ENCODE results near the gene PCDHB6.

DNA sequence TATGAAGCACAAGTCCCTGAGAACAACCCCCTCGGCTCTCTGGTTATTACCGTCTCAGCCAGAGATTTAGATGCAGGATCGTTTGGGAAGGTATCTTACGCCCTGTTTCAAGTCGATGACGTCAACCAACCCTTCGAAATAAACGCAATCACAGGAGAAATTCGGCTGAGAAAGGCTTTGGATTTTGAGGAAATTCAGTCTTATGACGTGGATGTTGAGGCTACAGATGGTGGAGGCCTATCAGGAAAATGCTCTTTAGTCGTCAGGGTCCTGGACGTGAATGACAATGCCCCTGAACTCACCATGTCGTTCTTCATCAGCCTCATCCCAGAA is 1.1 kb downstream of the PCDHB6 start:
- no peak for TF ChIP-seq ZFX (CRISPR knock-in tag; IDR thresholded peaks at IDR 0.05; ENCODE audit: low read depth)
- TF ChIP-seq SMARCC2 (IDR thresholded peaks at IDR 0.05) = no peak
- TF ChIP-seq, protein P1, sequence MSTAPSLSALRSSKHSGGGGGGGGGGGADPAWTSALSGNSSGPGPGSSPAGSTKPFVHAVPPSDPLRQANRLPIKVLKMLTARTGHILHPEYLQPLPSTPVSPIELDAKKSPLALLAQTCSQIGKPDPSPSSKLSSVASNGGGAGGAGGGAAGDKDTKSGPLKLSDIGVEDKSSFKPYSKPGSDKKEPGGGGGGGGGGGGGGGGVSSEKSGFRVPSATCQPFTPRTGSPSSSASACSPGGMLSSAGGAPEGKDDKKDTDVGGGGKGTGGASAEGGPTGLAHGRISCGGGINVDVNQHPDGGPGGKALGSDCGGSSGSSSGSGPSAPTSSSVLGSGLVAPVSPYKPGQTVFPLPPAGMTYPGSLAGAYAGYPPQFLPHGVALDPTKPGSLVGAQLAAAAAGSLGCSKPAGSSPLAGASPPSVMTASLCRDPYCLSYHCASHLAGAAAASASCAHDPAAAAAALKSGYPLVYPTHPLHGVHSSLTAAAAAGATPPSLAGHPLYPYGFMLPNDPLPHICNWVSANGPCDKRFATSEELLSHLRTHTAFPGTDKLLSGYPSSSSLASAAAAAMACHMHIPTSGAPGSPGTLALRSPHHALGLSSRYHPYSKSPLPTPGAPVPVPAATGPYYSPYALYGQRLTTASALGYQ (CRISPR knock-in tag; IDR thresholded peaks at IDR 0.05) = no peak
- TF ChIP-seq THYN1 (CRISPR knock-in tag; IDR thresholded peaks at IDR 0.05; ENCODE audit: borderline replicate concordance, low read depth) = no peak
- TF ChIP-seq, protein P2, sequence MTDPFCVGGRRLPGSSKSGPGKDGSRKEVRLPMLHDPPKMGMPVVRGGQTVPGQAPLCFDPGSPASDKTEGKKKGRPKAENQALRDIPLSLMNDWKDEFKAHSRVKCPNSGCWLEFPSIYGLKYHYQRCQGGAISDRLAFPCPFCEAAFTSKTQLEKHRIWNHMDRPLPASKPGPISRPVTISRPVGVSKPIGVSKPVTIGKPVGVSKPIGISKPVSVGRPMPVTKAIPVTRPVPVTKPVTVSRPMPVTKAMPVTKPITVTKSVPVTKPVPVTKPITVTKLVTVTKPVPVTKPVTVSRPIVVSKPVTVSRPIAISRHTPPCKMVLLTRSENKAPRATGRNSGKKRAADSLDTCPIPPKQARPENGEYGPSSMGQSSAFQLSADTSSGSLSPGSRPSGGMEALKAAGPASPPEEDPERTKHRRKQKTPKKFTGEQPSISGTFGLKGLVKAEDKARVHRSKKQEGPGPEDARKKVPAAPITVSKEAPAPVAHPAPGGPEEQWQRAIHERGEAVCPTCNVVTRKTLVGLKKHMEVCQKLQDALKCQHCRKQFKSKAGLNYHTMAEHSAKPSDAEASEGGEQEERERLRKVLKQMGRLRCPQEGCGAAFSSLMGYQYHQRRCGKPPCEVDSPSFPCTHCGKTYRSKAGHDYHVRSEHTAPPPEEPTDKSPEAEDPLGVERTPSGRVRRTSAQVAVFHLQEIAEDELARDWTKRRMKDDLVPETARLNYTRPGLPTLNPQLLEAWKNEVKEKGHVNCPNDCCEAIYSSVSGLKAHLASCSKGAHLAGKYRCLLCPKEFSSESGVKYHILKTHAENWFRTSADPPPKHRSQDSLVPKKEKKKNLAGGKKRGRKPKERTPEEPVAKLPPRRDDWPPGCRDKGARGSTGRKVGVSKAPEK (CRISPR knock-in tag; IDR thresholded peaks at IDR 0.05; ENCODE audit: borderline replicate concordance) = no peak
- TF ChIP-seq, protein P3, sequence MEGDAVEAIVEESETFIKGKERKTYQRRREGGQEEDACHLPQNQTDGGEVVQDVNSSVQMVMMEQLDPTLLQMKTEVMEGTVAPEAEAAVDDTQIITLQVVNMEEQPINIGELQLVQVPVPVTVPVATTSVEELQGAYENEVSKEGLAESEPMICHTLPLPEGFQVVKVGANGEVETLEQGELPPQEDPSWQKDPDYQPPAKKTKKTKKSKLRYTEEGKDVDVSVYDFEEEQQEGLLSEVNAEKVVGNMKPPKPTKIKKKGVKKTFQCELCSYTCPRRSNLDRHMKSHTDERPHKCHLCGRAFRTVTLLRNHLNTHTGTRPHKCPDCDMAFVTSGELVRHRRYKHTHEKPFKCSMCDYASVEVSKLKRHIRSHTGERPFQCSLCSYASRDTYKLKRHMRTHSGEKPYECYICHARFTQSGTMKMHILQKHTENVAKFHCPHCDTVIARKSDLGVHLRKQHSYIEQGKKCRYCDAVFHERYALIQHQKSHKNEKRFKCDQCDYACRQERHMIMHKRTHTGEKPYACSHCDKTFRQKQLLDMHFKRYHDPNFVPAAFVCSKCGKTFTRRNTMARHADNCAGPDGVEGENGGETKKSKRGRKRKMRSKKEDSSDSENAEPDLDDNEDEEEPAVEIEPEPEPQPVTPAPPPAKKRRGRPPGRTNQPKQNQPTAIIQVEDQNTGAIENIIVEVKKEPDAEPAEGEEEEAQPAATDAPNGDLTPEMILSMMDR (CRISPR knock-in tag; IDR thresholded peaks at IDR 0.05) = no peak
- TF ChIP-seq, protein P4, sequence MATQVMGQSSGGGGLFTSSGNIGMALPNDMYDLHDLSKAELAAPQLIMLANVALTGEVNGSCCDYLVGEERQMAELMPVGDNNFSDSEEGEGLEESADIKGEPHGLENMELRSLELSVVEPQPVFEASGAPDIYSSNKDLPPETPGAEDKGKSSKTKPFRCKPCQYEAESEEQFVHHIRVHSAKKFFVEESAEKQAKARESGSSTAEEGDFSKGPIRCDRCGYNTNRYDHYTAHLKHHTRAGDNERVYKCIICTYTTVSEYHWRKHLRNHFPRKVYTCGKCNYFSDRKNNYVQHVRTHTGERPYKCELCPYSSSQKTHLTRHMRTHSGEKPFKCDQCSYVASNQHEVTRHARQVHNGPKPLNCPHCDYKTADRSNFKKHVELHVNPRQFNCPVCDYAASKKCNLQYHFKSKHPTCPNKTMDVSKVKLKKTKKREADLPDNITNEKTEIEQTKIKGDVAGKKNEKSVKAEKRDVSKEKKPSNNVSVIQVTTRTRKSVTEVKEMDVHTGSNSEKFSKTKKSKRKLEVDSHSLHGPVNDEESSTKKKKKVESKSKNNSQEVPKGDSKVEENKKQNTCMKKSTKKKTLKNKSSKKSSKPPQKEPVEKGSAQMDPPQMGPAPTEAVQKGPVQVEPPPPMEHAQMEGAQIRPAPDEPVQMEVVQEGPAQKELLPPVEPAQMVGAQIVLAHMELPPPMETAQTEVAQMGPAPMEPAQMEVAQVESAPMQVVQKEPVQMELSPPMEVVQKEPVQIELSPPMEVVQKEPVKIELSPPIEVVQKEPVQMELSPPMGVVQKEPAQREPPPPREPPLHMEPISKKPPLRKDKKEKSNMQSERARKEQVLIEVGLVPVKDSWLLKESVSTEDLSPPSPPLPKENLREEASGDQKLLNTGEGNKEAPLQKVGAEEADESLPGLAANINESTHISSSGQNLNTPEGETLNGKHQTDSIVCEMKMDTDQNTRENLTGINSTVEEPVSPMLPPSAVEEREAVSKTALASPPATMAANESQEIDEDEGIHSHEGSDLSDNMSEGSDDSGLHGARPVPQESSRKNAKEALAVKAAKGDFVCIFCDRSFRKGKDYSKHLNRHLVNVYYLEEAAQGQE (IDR thresholded peaks at IDR 0.05; ENCODE audit: borderline replicate concordance in 1 of 2, low read depth in 1 of 2, low read length in 2 of 2) = no peak
- TF ChIP-seq ZNF101 (CRISPR knock-in tag; IDR thresholded peaks at IDR 0.05; ENCODE audit: borderline replicate concordance, low read depth) = no peak
- no peak for TF ChIP-seq E2F1 (CRISPR knock-in tag; IDR thresholded peaks at IDR 0.05)
- TF ChIP-seq GTF2F1 (IDR thresholded peaks at IDR 0.05; ENCODE audit: low read length) = no peak
- no peak for TF ChIP-seq POLR2A (IDR thresholded peaks at IDR 0.05; ENCODE audit: insufficient read depth in 1 of 2, low read depth in 2 of 2, low read length in 2 of 2)
- TF ChIP-seq, protein P5, sequence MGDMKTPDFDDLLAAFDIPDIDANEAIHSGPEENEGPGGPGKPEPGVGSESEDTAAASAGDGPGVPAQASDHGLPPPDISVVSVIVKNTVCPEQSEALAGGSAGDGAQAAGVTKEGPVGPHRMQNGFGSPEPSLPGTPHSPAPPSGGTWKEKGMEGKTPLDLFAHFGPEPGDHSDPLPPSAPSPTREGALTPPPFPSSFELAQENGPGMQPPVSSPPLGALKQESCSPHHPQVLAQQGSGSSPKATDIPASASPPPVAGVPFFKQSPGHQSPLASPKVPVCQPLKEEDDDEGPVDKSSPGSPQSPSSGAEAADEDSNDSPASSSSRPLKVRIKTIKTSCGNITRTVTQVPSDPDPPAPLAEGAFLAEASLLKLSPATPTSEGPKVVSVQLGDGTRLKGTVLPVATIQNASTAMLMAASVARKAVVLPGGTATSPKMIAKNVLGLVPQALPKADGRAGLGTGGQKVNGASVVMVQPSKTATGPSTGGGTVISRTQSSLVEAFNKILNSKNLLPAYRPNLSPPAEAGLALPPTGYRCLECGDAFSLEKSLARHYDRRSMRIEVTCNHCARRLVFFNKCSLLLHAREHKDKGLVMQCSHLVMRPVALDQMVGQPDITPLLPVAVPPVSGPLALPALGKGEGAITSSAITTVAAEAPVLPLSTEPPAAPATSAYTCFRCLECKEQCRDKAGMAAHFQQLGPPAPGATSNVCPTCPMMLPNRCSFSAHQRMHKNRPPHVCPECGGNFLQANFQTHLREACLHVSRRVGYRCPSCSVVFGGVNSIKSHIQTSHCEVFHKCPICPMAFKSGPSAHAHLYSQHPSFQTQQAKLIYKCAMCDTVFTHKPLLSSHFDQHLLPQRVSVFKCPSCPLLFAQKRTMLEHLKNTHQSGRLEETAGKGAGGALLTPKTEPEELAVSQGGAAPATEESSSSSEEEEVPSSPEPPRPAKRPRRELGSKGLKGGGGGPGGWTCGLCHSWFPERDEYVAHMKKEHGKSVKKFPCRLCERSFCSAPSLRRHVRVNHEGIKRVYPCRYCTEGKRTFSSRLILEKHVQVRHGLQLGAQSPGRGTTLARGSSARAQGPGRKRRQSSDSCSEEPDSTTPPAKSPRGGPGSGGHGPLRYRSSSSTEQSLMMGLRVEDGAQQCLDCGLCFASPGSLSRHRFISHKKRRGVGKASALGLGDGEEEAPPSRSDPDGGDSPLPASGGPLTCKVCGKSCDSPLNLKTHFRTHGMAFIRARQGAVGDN (CRISPR knock-in tag; IDR thresholded peaks at IDR 0.05) = no peak
